Fibroblast of mammary gland (primary cell): ENCODE data around the gene VIPR1.

Source experiments
- DNase-seq: peaks from one replicate; pipeline ENCODE4 v3.0.0-alpha.2; 2010; ENCODE audit warnings: low read depth
- H3K4me3 ChIP-seq: 2 replicates; pipeline ENCODE4 v1.5.1; 2011; ENCODE audit warnings: low read depth, mild to moderate bottlenecking, low read length, moderate library complexity; ENCODE audit not compliant: control insufficient read depth
- TF ChIP-seq, protein P1 (sequence below): conservative IDR thresholded peaks from 2 replicates; pipeline ENCODE4 v1.5.1; 2011; ENCODE audit warnings: low read depth, low read length, inconsistent platforms; ENCODE audit not compliant: control insufficient read depth, insufficient read depth

Gene VIPR1

DNA sequence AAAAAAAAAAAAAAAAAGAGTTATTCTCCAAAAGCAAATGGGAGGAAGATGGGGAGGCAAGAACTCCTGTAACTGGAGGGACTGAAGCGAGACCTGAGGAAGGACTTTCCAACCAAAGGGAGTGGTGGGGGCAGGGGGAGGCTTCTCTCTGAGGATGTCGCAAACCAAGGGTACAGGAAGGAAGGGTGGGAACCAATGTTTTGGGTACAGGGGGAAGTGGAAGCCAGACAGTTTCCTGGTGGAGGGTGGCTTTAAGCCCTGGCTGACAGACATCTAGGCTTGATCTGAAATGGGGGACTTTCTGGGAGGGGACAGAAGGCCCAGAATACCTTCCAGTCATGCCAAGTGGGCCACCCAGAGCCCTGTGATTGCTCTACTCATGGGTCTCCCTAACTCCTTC lies 27.0 kb downstream of the VIPR1 start:
- DNase-seq: no peak
- no peak overlapping the region for H3K4me3 ChIP-seq
- TF ChIP-seq, protein P1, sequence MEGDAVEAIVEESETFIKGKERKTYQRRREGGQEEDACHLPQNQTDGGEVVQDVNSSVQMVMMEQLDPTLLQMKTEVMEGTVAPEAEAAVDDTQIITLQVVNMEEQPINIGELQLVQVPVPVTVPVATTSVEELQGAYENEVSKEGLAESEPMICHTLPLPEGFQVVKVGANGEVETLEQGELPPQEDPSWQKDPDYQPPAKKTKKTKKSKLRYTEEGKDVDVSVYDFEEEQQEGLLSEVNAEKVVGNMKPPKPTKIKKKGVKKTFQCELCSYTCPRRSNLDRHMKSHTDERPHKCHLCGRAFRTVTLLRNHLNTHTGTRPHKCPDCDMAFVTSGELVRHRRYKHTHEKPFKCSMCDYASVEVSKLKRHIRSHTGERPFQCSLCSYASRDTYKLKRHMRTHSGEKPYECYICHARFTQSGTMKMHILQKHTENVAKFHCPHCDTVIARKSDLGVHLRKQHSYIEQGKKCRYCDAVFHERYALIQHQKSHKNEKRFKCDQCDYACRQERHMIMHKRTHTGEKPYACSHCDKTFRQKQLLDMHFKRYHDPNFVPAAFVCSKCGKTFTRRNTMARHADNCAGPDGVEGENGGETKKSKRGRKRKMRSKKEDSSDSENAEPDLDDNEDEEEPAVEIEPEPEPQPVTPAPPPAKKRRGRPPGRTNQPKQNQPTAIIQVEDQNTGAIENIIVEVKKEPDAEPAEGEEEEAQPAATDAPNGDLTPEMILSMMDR: no peak

DNA sequence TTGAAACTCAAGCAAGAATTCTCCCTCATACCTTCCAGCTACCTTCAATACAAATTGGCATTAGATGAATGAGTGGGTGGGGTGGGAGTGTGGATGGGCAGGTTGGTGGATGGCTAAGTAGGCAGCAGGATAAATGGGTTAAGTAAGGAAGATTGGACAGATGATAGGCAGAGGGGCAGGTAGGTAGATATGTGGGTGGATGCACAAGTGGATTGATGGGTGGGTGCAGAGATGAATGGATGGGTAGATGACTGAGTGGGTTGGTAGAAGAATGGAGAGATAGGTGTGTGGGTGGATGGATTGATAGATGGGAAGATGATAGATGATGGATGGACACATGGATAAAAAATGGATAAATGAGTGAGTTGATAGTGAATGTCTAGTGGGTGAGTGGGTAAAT lies 27.6 kb downstream of the VIPR1 start:
- TF ChIP-seq, protein P1: no peak
- no peak overlapping the region for H3K4me3 ChIP-seq
- DNase-seq: no peak

DNA sequence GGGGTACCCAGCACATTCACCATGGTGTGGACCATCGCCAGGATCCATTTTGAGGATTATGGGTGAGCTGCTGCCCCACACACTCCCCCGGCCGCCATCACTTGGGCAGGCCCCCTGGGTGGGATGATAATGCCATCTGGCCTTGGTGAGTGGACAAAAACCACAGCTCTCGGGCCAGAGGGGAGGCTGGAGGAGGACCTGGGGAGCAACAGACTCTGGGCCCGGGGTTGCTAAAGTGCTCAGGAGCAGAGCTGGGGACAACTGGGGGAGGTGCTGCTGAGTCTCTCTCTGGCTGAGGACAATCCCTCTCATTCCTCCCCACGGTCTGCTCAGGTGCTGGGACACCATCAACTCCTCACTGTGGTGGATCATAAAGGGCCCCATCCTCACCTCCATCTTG lies 29.0 kb downstream of the VIPR1 start:
- TF ChIP-seq, protein P1: no peak
- no peak for DNase-seq
- no peak overlapping the region for H3K4me3 ChIP-seq

DNA sequence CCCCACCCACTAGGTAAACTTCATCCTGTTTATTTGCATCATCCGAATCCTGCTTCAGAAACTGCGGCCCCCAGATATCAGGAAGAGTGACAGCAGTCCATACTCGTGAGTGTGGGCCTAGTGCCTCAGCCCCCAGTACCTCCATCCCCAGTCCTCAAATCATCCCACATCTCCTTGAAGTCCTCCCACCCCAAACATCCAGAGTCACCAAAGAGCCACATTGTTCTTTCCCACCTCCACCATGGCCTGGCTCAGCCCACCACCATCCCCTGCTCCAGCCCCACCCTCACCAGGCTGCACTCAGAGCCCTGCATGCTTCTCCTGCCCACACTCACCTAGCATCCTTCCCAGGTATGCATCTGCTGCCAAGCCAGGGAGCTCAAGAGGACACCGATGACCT lies 29.8 kb downstream of the VIPR1 start:
- TF ChIP-seq, protein P1: no peak
- no peak for DNase-seq
- H3K4me3 ChIP-seq: no peak overlapping the region

DNA sequence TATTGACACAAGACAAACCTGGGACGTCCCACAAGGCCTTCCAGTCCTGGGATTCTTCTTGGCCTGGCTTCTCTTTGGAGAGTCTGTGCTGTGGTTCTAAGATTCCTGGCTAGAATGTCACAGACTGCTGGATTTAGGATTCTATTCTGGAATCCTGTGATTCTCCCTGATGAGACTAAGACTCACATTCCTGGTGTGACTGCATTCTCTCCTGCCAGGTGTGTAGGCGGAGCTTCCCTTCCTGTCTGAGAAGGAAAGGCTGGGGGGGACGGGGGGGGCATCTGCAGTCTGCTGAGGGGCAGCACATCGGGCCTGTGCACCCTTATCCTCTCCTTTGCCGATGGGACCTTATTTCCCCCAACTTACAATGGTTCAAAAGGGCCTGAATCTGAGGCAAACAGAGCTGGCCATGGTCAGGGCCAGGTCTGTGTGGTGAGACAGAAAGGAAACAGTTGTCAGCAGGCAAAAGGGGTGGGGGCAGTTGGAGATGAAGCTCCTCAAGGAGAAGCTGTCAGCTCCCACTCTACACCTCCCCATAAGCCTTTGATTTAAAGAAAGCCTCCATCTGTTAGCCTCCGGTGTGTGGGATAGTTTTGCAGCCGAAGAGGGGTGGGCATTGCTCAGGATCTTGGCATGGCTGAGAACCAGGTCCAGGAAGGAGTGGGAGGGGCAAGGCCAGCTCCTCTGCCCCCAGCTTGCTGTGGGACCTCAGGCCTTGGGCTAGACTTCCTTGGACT lies 30.9 kb downstream of the VIPR1 start:
- DNase-seq: no peak
- TF ChIP-seq, protein P1: no peak
- no peak overlapping the region for H3K4me3 ChIP-seq

DNA sequence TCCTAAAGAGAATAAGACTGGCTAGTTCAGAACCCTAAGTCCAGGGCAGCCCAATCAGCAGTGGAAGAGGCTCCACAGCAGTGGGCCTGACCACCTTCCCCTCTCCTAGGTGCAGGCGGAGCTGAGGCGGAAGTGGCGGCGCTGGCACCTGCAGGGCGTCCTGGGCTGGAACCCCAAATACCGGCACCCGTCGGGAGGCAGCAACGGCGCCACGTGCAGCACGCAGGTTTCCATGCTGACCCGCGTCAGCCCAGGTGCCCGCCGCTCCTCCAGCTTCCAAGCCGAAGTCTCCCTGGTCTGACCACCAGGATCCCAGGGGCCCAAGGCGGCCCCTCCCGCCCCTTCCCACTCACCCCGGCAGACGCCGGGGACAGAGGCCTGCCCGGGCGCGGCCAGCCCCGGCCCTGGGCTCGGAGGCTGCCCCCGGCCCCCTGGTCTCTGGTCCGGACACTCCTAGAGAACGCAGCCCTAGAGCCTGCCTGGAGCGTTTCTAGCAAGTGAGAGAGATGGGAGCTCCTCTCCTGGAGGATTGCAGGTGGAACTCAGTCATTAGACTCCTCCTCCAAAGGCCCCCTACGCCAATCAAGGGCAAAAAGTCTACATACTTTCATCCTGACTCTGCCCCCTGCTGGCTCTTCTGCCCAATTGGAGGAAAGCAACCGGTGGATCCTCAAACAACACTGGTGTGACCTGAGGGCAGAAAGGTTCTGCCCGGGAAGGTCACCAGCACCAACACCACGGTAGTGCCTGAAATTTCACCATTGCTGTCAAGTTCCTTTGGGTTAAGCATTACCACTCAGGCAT lies 33.7 kb downstream of the VIPR1 start:
- DNase-seq: peak; percentile 11

More for the DNA sequence above, 33.7 kb downstream of the VIPR1 start:
- no peak overlapping the region for H3K4me3 ChIP-seq
- TF ChIP-seq, protein P1: peak; percentile 52
